GM08714 (cell line): Measurements from ENCODE around the gene GTSE1.

Experiments
- H3K4me3 ChIP-seq: fragments of 200-500 bp; sonication (Bioruptor generic); 2 replicates; pipeline ENCODE4 v1.5.1; 2014; ENCODE audit warnings: mild to moderate bottlenecking, low read length, inconsistent platforms
- ZNF274 ChIP-seq: IDR thresholded peaks from 2 replicates; pipeline ENCODE4 v1.6.1; 2012; ENCODE audit warnings: mild to moderate bottlenecking, low read depth, low read length

GTSE1 gene

GRCh38 chr22:46363611-46364321 is 67.1 kb downstream of the GTSE1 start:
- H3K4me3 ChIP-seq: no peak overlapping the region
- TF ChIP-seq ZNF274: no peak

DNA sequence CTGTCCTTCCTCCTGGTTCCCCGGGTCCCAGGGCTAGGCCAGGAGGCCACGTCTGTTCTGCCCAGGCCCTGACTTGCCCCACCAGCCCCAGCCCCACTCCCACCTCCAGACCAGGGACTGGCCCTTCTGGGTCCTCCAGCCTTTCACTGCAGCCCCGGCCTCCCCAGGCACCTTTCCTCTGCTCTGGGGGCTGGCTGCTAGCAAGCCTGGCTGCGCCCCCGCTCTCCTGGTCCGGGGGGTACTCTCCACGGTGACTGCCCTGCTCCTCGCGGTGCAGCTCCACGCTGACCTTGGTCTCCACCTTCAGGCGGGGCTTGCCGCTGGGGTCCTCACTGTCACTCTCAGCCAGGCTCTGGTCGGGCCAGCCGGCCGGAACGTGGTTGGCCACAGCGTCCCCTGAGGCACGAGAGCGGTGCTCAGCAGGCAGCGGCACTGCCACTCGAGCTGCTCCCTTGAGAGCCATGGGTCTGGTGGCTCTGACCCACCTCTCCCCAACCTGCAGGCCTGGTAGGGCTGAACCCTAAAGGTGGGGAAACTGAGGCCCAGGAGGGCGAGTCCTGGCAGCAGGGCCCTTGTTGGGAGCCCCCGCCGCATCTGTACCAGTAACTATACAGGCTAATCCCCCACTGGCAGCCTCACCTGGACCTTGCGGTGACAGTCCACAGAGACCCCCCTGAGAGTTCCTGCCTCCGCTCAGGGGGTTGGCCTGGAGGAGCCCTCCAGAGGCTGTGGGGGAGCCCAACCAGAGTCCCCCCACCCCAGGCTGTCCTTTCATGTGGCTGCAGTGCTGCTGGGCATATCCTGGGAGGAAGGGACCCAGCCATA is 67.9 kb downstream of the GTSE1 start:
- H3K4me3 ChIP-seq: no peak overlapping the region
- no peak for TF ChIP-seq ZNF274

GRCh38 chr22:46365166-46365624 is 68.5 kb downstream of the GTSE1 start:
- no peak overlapping the region for H3K4me3 ChIP-seq
- TF ChIP-seq ZNF274: no peak

DNA sequence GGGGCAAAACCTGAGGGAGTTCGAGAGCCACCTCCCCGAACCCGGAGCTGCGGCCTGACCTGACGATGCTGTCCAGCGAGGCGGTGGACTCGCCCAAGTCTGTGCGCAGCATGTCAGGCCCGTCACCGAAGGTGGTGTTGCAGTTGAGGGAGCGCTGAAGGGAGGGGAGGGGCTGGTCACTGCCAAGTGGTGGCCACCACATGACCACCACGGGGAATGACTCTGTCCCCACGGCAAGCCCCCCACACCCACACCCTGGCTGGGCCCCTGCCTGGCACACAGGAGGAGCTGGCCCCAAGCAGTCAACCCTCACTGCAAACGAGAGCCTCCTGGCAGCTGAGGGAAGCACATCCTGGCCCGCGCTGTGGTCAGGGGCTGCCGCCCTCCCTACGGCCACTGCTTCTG is 69.7 kb downstream of the GTSE1 start:
- H3K4me3 ChIP-seq: no peak overlapping the region
- no peak for TF ChIP-seq ZNF274

DNA sequence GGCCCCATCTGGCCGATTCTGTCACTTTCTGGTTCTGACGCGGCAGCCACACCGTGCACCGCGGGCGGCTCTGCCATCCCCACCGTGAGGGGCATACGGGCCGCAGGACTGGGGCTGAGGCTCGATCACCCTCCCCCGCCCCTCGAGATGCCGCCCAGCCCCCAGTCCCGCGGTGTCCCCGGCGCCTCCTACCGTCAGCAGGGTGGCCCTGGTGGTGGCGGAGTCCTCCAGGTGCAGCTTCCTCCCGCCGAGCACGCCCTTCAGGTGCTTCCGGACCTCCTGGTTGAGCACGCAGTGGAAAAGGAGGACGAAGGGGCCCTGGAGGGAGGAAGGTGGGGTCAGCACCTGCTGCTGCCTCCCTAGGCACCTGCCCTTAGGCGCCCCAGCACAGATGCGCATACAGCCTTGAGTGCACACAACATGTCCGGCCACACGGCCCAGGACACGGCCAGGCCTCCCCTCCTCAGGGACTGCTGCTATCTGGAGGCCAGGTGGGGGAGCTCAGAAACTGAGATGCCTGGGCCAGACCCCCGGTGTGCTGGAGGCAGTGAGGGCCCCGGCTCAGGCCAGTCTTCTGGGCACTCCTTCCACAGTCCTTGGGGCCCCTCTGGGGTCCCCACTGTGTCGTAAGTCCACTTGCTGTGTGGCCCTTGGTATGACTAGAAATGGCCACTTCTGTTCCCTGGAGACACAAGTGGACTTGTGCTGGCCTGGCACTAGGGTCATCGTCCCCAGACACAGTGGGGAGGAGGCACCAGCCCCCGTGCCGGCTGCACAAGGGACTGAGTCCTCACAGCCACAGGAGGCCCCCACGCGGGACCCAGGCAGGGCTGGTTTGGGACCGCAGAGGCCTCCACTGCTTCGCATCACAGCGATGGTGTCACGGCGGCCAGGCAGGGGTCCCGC is 70.4 kb downstream of the GTSE1 start:
- H3K4me3 ChIP-seq: peak overlapping the region; percentile 1; the same call in 1 of the 2 replicates

DNA sequence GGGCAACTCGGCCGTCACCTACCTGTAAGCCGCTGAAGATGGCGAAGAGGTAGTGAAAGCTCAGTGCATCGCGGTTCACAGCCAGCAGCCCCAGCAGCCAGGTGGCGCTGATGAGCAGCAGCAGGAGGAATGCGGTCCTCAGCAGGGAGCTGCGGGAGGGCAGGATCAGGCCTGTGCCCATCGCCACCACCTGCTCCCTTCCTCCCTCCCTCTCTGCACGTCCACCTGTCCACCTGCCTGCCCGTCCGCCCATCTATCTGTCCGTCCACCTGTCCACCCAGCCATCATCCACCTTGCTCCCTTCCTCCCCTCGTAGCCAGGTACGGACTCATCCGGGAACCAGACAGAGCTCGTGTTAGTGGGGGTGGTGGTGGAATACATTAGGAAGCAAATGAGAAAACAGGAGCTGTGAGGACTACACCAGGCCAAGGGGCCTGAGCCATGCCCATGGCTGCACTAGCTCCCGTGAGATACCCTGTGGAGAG is 71.1 kb downstream of the GTSE1 start:
- no peak for TF ChIP-seq ZNF274
- no peak overlapping the region; the same call in 1 of the 2 replicates for H3K4me3 ChIP-seq

More for the DNA sequence above, 70.4 kb downstream of the GTSE1 start:
- no peak for TF ChIP-seq ZNF274

- no peak for TF ChIP-seq ZNF274
- H3K4me3 ChIP-seq: no peak overlapping the region
Measured at GRCh38 chr22:46368422-46368821, 71.8 kb downstream of the GTSE1 start.

DNA sequence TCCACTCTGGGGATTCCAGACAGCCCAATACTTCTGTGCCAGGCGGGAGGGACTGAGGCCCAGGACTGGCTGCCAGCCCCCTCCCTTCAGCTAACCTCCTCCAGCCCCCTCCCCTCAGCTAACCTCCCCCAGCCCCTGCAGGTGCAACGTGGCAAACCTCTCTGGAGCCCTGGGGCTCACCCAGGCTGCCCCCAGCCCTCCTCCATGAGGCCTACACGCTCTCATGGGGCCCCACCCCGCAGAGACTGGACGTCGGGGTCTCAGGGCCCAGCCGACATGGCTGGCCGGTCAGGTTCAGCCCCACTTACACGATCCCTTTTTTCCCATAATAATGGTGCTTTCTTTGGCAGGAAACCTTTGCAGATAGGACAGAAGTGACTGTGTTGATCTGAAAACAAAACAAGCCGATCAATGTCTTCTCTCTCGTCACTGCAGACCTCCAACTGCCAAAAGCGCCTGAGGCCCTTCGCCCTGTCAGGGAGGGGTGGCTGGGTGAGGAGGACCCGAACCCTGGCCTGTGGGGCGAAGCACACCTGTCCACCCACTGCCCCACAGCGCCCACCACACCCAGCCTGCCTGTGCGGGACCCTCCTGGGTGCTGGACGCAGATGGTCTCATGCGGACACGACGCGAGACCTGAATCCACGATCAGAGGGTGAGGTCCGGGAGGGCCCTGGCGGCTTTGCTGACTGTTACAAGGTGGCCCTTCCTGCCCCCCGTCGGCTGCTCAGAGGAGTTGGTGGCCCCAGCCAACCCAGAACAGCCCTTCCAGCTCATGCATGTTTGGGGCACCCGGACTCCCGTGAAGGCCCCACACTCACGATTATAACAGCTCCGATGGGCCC is 72.4 kb downstream of the GTSE1 start:
- TF ChIP-seq ZNF274: no peak
- no peak overlapping the region for H3K4me3 ChIP-seq

DNA sequence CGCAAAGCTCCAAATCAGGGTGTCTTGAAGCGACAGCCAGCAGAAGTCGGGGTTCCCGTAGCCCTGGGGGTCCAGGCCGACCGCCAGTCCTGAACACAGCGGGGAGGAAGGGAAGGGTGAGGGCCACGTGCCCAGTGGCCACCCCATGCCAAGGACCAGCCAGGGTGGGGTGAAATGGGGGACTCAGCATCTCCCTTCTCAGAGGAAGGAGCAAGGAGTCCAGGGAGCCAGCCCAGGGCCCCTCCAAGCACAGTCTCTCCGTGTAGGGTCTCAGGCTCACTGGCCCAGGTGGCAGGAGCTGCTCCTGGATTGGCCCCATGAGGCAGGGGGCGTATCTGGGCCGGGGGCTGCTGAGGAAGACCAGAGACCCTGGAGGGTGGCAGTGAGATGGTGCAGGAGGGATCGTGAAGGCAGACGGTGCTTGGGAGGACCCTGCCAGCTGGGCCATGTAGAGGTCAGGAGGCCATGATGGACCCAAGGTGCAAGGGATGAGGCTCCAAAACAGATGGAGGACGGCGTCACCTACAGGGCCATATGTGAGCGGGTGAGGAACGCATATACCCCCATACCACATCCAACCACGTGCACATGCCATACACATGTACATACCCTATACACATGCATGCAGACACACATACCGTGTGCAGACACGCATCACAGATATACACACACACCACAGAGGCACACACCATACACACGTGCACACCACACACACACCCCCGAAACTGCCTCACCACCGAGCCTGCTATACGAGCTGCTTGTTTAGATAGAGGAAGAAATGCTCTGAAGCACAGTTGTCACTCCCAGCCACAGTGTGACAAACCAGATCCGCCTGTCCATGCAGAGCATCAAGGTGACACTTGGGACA is 73.3 kb downstream of the GTSE1 start:
- no peak overlapping the region for H3K4me3 ChIP-seq
- TF ChIP-seq ZNF274: no peak

DNA sequence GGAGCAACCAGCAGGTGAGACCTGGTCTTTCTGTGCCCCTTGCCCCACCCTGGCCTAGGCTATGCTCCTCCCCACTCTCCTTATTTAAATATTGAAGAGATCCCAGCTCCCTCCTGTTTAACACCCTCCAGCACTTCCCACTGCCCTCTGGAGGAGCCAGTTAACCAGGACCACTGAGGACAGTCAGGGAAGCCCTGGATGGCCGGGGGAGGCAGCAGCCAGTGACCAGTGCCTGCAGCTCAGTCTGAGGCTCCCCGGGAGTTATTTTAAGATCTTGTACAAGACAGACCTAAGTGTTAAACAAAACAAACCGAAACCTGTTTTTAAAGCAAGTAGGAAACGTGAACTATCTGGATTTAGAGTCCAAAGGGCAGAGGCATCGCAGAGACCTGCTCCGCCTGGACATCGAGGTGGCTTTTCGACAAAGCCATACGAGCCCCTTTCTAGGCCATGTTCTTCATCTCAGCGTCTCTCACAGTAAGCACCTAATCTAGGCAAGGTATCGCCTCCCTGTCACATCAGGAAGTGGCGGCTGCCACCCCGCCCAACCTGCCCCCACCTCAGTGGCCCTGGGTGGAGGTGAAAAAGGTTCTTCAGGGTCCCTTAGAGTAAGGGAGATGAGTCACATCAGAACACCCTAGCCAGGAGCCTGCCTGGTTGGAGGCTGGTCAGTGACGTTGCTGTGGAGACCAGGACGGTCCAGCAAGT is 74.1 kb downstream of the GTSE1 start:
- TF ChIP-seq ZNF274: no peak

GRCh38 chr22:46371623-46372226 is 75.1 kb downstream of the GTSE1 start:
- TF ChIP-seq ZNF274: no peak
- no peak overlapping the region for H3K4me3 ChIP-seq

More for the DNA sequence above, 74.1 kb downstream of the GTSE1 start:
- no peak overlapping the region for H3K4me3 ChIP-seq
